GM18526 (cell line): ENCODE measurements around the gene PRUNE2.

Experiments
- POLR2A ChIP-seq: IDR thresholded peaks from 3 replicates; pipeline ENCODE4 v1.6.1; 2011; ENCODE audit not compliant: insufficient read length; ENCODE audit errors: extremely low read depth

PRUNE2 gene

DNA sequence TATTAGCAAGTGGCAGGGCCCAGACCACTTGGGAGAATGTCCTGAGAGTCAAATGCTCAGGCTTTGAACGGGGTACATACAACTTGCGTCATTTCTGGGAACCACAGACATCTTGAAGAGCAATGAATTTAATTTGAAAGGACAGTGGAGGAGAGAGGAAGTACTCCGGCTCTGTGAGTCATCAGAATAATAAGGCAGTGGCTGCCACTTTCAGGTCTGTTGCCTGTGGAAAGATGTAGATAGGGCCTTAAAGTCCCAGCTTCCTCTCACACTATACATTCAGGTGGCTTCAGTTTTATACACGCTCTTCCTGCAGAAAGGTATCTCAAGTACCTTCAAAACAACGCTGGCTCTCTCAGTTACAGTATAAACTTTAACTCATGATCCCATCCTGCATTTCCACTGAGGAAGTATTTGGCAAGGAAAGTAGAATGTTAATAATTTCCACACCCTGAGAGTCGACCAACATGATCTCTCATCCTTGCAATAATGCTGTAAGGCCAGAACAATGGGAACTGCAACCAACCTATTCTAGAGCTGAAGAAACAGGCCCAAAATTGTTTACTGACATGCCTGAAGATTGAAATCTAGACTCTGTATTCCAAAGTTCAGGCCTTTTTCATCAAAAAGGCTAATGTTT lies 6.8 kb upstream of the PRUNE2 start:
- TF ChIP-seq POLR2A, result no peak

DNA sequence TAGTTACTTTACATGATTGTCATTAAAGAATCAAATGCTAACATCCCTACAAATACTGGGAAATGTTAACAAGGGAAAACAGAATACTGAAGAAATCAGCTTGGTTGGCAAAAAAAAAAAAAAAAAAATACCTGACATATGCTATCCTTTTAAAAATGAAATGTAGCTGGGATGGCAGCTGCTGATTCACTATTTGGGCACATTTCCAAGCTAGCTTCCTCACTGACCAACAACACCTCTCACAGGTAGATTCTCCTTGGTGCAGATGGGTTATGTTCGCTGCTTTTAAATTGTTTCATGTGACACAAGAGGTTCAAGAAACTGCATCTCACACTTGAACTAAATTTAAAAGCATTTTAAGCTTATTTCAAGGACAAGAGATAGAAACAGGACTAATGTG lies 6.1 kb upstream of the PRUNE2 start:
- TF ChIP-seq POLR2A, result no peak

DNA sequence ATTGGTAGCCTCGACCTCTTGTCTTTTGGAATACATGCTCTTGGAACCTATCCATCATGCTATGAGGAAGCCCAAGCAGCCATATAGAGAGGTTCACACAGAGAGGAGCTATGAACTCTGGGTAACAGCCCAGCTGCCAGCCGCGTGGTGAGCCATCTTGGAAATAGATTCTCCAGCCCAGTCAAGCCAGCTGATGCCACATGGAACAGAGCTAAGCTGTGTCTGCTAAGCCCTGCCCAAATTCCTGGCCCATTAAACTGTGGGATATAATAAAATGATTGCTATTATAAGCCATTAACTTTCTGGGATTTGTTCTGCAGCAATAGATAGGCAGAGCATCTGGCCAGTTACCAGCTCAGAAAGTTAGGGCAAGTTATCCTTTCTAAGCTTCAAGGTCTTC lies 4.9 kb upstream of the PRUNE2 start:
- TF ChIP-seq POLR2A, result no peak

DNA sequence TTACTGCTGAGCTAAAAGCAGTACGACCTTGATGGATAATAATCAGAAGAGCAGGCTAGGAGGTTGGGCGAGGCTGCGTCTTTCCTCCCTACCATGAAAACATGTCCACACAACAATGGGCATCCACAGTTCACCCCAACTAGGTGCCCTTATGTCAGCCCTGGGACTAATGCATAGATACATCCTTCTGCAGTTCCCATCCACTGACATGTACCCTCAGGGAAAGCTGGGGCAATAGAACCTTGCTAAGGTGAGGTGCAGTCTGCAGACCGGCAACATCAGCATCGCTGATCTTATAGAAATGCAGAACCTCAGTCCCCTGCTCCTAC lies 697 bp upstream of the PRUNE2 start:
- TF ChIP-seq POLR2A, result no peak

DNA sequence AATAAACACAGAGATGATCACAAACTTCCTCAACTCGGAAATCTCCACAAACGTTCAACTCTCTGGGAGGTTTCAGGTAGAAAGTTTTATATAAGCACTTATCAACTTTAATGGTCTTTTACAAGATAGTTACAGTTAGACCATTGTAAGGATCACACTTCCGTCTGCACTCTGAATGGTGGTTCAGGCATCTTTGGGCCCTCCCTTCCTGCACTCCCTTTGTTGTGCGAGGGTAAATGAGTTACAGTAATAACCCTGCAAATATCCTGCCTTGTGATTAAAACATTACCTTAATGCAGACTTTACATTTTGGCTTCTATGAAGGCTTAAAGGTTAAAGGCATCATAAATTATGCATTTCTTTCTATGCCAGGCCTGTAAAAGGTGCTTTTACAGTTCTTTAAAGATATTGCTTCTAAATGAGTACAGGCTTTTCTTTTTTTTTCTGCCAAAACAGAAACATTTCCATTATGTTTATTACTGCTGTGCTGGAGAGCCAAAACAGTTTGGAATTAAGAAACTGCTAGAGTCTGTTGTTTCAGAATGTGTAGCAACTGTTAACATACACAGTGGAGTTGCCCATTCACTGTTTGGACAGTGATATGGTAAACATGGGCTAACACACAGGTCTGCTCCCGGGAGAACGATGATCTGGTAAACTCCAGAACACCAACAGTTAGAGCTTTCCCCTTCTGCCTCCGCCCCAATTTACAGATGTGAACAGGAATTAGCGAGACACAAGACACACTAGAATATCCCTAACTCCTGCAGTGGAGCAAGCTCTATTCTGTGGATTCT lies 1.1 kb downstream of the PRUNE2 start:
- no peak for TF ChIP-seq POLR2A

DNA sequence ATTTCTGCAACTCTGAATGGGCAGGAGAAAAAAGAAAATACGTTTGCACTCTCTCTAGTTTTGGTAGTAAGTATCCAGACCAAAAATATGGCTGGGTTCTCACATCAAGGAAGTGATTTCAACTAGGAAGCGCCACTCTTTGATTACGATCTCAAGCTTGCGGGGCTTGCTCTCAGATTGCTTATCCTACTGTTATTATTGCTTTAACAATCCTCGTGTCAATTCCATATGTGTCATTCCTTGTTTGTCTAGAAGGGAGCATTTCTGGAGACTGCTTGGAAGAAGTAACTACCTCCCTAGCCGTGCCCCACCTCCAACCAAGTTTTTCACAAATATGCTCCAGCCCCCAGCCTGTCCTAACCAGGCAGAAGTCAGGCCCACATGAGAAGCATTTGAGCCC lies 3.5 kb downstream of the PRUNE2 start:
- TF ChIP-seq POLR2A, result no peak

DNA sequence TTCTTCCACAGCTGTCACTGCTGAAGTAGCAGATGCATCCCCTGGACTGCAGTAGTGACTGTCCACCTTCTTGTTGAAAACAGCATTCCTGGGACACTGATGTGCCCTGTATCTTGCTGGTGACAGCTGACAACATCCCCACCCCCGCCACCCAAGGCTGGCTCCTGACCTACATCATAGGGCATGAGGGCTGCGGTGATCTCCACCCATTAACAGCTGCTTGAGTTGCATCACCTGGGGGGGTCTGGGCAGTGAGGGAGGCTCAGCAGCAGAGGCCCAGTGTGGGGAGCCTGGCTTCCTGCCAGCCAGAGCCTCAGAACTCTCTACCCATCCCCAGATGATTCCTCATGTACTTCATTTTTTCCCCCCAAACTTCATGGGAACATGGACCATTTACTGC lies 4.1 kb downstream of the PRUNE2 start:
- no peak for TF ChIP-seq POLR2A

DNA sequence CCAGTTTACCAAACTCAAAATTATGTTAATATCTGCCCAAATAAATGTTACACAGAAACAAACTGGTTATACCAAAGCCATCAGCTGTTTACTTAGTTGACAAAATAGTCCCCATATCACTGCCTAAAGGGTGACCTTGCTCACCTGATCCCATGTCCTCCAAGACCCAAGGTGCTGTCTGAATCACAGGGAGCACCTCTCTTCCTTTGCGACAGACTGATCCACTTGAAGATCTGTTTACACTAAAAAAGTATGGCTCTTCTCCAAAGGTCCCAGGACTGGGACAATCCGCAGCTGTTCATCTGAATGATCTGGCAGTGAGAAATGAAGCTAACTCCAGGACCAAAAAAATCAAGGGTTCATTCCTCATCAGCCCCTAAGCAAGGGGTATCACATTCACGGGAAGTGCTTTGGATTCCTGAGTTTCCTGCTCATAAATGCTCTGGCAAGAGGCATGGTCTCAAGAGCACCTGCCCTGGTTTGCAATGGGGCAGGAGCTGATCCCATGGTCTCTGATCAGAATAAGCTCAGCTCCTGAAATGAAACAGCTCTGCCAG lies 5.0 kb downstream of the PRUNE2 start:
- TF ChIP-seq POLR2A, result no peak

DNA sequence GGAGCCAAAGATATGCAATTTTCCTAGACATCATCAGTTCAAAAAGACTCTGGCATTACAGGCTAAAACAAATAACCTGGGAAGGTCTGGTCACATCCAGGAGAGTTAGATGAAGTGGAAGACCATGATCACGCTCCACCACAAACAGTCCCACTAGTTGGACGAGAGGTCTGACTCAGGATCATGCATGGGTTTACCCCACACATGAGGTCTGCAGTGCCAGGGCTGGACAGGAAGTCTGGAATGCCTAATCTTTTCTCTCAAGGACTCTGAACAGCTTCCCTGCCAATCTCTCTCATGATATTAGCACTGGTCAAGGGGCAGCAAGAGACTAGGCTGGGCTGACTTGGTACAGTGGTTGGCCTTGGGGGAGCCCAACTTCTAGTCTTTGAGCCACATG lies 7.1 kb downstream of the PRUNE2 start:
- TF ChIP-seq POLR2A, result no peak

DNA sequence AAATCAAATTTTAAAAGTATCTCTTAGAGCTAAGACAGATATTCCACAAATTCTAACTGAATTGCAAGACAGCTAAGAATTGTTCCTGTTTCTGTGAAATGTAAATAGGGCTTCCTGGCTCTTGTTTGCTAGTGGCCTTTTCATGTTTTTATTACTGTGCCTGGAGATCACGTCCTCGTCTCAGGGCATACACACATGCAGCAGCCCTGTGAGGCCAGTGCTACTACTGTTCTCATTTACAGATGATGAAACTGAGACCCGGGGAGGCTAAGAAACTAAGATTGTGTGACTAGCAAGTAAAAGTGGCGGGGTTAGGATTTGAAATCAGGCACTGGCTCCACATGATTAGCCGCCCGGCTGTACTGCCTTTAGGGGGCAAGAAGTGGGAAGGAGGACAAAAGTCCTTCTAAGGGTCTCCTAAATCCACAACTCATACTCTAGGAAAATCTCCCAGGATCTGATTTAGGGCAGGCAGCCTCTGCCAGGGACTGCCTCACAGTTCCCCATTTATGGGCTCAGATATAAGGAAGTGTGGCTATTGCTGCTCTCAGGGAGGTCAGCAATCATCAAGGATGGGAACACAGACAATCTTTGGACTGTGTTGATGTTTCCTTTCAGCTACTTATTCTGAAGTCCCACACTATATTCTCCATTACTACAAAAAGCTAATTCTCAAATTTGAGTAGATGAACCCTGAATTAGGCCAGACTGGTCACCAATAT lies 7.9 kb downstream of the PRUNE2 start:
- TF ChIP-seq POLR2A, result no peak

DNA sequence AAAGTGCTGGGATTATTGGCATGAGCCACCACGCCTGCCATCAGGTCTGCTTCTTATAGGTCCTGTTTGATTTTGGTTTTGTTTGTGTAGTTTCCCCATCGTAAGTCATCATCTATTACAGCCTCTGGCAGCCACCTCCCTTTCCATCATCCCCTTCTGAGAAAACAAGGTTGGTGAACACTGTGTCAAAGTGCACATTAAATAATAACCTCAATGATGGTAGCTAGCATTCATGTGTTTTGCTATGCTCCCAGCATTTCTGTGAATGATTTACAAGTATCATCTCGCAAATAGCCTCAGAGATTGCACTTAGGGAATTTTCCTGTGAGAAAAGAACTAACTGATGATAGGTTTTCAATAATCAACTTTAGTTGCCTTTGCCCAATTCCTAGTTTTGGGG lies 9.9 kb downstream of the PRUNE2 start:
- TF ChIP-seq POLR2A, result no peak

DNA sequence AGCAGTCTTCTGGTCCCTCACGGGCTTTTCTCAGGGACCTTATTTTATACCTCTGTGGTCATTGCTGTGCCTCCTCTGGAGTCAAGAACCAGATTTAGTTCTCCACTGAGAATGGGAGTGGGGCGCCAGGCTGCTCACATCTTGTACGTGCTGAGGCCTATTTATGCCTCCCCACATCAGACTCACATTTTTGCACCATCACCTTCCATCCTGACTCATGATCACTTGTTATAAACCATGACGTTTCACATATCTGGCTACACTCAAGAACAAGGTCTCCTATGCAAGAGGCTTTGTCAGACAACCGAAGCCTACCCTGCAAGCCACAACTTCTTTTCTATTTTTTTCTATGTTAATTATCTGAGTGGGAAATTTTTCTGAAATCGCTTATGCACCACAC lies 10.7 kb downstream of the PRUNE2 start:
- no peak for TF ChIP-seq POLR2A

DNA sequence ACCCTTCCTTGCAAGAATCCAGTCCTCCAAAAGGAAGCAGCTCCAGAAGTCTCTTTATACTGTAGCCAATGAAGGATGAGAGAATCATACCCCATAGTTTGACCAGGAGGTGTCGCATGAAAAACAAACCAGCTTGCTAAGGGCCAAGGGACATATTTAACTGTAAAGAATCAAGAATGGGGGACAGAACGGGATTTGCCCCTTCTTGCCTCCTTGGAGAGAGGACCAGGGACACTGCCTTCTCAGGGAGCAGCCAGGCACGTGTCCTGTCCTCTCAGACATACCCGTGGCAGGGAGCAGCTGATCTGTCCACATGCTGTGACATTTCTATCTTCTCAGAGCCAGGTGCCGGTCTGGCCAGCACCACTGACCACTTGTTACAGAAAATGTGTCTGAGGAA lies 11.7 kb downstream of the PRUNE2 start:
- no peak for TF ChIP-seq POLR2A

DNA sequence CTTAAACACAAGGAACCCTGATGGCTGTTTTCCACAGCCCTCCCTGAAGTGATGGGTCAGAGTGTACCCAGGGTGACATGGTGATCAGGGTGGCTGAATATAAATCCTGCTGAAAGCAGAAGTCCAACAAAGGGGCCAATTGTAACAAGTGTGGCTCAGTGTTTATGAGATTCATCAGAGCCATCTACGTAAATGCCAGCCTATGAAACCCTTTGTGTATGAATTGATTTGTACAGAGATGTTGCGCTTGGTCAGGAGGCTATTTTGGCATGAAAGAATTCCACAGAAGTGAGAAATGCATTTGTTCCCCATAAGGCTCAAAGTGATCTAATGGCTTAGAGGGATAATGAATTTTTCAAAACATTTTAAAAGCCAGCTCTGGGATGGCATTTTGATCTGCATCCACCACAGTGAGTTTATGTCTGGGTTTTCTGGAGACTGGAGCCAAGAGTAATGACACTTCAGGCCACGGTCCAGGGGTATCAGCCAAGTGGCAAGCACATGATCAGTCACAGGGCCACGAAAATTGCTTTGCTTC lies 12.4 kb downstream of the PRUNE2 start:
- TF ChIP-seq POLR2A, result no peak

DNA sequence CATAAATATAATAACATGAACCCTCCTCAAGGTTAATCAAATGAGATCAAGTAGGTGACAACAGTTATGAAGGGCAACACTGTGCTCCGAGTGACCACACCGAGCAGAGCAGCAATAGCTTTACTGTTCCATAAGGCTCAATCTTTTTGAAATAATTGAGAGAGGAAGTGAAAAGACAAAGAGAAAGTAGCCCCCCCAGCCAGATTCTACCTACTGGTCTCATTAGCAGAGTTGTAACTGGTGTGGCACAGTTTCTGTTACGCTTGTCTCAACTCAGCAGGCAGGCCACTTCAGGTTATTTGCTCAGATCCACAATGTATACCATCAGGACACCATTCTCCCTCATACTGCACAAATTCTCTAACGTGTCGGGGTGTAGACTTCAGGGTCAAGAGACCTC lies 14.0 kb downstream of the PRUNE2 start:
- no peak for TF ChIP-seq POLR2A

DNA sequence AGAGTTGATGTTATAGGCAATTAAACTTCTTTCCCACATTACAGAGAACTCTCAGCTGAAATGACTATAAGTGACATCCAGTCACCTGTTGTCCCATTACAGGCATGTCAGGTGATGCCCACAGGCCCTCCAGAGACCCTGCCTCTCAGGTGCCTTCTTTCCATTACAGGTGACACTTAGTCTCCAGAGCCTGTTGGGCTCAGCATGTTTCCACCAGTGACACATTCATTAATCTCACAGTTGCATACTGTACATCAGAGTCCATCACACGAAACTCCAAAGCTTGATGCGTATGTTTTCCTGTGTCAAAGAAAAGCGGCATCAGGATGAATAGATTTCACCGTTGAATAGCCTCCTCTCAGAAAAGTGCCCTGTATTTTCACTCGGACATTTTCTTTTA lies 14.6 kb downstream of the PRUNE2 start:
- TF ChIP-seq POLR2A, result no peak
